Left renal pelvis (tissue), 4 donors: Measurements from ENCODE around the gene CYRIA. TPM values are rescaled to one million over a fixed set of nuclear protein-coding genes. Genes with fewer than 3 reads are reported as not detected.

ENCODE experiments used
- DNase-seq, 4 donors: peaks; one replicate each; pipeline ENCODE4 v3.0.0-alpha.2; 2013; ENCODE audit warnings: low read depth in 4 of 4, low spot score in 3 of 4
- polyA plus RNA-seq, 4 donors: library from polyadenylated mRNA; unstranded; fragments of 120-200 nt; gene quantifications; one replicate each; pipeline ENCODE4 v1.2.1, GENCODE V29; 2013; ENCODE audit not compliant: insufficient read length in 4 of 4

CYRIA gene
- polyA plus RNA-seq, 4 donors: 2.8 to 3.7 (median 3.2) TPM

DNA sequence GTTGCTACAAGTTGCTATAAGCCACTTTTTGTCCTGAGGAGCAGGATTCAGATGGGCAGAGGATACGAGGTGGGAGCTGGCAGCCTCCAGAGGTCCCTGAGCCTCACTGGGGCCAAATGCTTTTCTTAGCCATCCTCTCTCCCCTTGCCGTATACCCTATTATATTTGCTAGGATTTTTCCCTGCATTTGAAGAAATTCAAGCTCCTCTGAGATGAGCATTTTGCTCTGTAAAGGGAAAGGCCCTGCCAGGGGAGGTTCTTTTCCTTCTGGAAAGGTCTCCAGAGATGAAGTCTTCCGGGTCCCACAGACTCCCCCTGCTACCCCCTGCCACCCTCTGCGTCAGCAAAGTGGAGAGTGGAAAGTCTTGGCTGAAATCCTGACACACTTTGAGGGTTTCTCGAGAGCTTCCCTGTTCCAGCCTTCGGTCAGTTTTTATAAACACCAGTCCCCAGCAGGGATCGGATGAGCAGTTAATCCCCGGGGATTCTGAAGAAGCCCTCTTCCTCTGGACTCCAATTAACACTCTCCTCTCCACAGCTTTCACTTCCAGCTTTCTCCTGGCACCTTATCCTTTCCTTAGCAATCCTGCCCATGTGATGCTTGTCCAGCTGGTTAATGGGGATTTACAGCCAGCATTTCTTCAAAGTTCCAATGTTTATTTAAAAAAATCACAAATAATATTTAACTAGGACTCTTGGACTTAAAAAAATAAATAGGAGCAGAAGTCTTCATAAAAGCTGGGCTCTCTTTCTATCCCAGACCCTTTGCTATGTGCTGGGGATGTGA, 13.1 kb downstream of the CYRIA start:
- no peak for DNase-seq

DNA sequence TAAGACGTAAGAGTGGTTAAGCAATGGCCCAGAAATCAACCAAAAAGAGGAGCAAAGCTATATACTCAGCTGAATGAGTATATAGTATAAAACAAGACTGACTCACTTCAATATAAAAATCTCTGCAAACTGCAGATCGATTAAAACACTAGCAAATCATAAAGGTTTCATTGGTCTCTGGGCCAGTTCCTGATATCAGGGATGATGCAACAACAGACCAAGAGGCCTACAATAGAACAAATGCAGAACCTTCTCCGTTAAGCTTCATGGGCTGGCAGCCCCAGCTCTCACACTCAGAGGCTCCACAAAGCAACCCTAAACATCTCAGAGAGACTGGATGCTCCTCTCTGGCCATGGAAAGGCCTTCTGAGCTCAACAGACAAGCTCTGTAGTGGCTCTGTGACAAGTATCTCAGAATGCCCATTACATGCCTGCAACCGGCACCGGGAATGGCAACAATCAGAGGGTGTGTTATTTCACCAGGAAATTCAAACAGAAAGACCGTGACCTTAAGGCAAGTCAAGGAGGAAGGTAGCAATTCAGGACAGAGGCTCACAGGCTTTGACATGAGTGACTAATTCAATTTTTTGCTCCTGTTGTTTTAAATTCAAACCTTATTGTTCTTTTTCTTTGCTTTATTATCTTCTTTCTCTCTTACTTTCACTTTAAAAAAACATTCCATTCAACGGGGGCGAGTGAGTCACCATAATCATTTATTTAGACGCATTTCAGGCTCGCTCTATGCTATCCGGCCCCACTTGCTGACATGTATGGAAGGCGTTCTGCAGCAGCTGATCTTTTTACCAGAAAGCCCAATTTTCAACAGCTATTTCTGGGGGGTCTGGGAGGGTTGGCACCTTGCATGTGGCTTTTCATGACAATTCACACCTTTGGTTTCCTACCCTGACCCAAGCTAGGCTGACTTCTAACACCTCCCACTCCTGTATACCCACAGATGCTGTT, 15.1 kb downstream of the CYRIA start:
- DNase-seq: no peak

GRCh38 chr2:16649353-16650286, 16.0 kb downstream of the CYRIA start:
- no peak for DNase-seq

DNA sequence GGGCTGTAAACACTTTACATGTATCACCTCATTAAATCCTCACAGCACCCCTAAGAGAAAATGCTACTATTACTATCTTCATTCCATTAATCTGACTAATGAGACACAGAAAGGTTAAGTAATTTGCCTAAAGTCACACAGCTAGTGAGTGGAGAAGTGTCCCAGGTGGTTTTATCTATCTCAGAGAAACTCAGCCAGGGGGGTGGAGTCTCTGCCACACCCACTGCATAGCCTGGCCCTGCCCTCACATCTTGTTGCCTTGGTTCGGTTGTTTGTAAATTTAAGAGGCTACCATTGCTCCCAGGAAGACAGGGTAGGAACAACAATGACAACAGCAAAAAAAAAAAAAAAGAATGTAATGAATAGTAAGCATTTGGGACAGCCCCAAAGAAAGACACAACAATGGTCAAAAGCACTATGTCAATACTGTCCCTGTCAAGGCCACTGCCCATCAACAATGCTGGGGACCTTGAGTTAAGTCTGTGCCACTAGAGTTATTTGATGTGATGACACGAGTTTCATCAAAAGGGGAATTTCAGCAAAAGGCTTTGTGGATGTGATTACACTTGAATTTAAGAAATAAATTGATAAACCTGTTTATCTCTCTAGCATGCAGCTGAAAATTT, 17.5 kb downstream of the CYRIA start:
- no peak for DNase-seq

- no peak for DNase-seq
Observed at GRCh38 chr2:16645775-16646559, 19.7 kb downstream of the CYRIA start.

GRCh38 chr2:16645088-16645487, 20.5 kb downstream of the CYRIA start:
- no peak for DNase-seq

DNA sequence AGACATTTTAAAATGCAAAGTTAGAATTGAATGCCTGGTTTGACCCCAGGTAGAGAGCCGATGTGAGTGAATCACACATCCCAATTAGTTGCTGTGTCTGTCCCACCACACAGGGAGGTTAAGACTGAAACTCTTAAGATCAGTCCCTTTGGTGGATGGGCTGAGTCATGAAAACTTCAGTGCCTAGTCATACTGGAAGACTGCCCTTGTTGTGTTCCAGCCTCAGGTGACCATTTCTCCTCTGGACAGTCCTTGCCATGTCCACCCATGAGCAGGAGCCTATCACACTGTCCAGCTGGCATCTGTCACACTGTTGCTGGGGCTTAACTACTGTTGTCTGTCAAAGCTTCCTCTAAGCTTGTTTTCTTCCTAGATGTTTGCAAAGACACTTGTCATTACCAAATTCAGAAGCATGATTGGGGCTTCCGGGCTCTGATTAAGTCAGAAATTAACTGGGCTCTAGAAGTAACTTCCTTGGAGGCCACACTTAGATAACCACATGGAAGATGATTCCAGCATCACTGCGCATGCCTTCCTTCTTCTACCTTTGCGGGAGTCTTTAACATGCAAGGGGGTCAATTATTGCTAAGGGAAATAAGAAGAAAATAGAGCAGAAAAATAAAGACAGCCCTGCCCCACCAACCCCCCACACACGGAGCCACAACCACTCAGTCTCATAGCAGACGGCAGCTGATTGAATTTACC, 21.3 kb downstream of the CYRIA start:
- no peak for DNase-seq

GRCh38 chr2:16643099-16643498, 22.5 kb downstream of the CYRIA start:
- no peak for DNase-seq

DNA sequence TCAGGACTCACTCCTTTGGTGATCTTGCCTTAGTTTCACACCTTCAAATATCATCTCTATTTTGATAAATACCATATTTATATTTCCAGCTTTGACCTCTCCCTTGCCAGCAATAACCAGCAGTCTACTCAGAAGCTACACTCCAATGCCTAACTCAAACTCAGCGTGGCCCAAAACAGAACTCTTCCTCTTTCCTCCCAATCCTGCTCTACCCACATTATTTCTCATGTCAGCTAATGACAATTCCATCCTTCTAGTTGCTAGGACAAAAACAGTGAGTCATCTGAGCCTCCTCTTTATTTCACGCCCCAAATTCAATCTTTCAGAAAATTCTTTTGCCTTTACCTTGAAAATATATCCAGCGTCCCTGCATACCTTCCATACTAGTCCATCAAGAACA, 23.5 kb downstream of the CYRIA start:
- no peak for DNase-seq

DNA sequence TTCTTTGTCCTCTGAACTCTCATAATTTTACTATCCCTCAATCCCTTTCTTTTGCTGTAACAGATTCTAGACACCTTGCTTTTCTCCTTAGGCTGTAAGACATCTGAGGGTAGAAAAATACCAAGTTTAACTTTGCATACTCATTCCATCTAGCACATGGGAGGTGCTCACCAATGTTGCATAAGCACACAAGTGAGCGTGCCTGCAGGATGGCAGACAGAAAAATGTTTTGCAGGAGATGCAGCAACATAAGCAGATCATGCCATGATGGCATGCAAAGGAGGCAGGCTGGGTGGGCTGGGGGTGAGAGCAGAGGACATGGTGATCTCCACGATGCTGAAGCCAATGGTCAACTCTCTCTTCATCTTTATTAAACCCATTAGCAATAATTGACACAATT, 24.1 kb downstream of the CYRIA start:
- DNase-seq: no peak

- no peak for DNase-seq
Observed at GRCh38 chr2:16640867-16641266, 24.8 kb downstream of the CYRIA start.

DNA sequence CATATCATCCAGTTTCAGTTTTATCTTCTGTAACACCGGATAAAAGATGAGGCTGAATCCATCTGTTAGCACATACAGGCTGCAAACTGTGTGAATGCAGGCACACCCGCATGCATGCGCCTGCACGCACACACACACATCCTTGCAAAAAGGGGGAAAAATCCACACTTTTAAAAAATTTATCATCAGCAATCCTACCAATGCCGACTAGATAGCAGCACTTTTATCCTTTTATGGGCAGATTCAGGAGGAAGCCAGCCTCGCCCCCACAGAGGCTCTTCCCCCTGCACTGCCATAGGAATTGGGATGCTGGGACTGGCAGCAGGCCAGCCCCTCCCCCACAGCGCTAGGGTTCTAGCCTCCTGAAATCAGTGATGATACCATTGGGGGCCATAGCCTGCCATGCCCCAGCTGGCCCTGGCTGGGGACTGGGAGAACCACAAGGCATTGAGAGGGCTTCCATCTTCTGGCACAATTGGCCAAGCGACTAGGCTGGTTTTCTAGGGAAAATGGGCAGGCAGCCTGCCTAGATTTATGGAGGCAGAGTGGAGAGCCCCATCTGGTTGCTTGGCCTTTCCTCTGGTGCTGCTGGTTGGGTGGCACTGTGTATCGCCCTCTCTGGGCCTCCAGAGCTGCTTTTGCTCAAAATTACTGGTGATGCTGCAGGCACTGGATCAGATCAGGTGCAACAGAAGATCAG, 25.5 kb downstream of the CYRIA start:
- no peak for DNase-seq

- DNase-seq: no peak
Observed at GRCh38 chr2:16639431-16639830, 26.2 kb downstream of the CYRIA start.

- DNase-seq: no peak
Observed at GRCh38 chr2:16638946-16639345, 26.7 kb downstream of the CYRIA start.

- no peak for DNase-seq
Observed at GRCh38 chr2:16637304-16637703, 28.3 kb downstream of the CYRIA start.

GRCh38 chr2:16635791-16636699, 29.6 kb downstream of the CYRIA start:
- no peak for DNase-seq
